GM12891 (cell line): ENCODE measurements around the gene INPPL1.
A peak's percentile ranks its signal among the peaks of the same experiment; 100 is the strongest.

ENCODE experiments used
- DNase-seq: peaks from one replicate; pipeline ENCODE4 v3.0.0; 2011; ENCODE audit warnings: low spot score; ENCODE audit not compliant: insufficient read length
- FAIRE-seq: peaks from 2 replicates; lab custom pipeline; 2011; peaks lifted over from hg19 to GRCh38; lab: Jason Lieb, UNC
- PAX5 ChIP-seq: IDR thresholded peaks from 2 replicates; pipeline ENCODE4 v1.6.1; 2011; ENCODE audit warnings: low read length, moderate library complexity, mild to moderate bottlenecking; ENCODE audit not compliant: insufficient read depth, severe bottlenecking
- POLR2A ChIP-seq: IDR thresholded peaks from 2 replicates; pipeline ENCODE4 v1.6.1; 2011; ENCODE audit warnings: low read depth, low read length, control low read depth
- POLR2AphosphoS5 ChIP-seq: IDR thresholded peaks from 2 replicates; pipeline ENCODE4 v1.6.1; 2011; ENCODE audit warnings: low read depth, low read length, control low read depth
- POU2F2 ChIP-seq: IDR thresholded peaks from 2 replicates; pipeline ENCODE4 v1.6.1; 2011; ENCODE audit warnings: low read depth, mild to moderate bottlenecking, control low read depth, low read length, moderate library complexity
- SPI1 ChIP-seq: IDR thresholded peaks from 2 replicates; pipeline ENCODE4 v1.6.1; 2011; ENCODE audit warnings: low read depth, low read length, control low read depth
- TAF1 ChIP-seq: IDR thresholded peaks from 2 replicates; pipeline ENCODE4 v1.6.1; 2011; ENCODE audit warnings: low read depth, low read length, control low read depth

The INPPL1 gene

GRCh38 chr11:72247584-72247983, 23.0 kb downstream of the INPPL1 start:
- TF ChIP-seq PAX5, result no peak
- no peak for TF ChIP-seq SPI1
- no peak for TF ChIP-seq POLR2AphosphoS5
- no peak for TF ChIP-seq POLR2A
- no peak for TF ChIP-seq TAF1
- no peak for TF ChIP-seq POU2F2
- FAIRE-seq, result no peak
- DNase-seq, result no peak

GRCh38 chr11:72249961-72250360, 25.4 kb downstream of the INPPL1 start:
- DNase-seq, result no peak
- no peak for FAIRE-seq
- TF ChIP-seq PAX5 (no peak), SPI1 (no peak), POLR2AphosphoS5 (no peak), TAF1 (no peak), POU2F2 (no peak), POLR2A (no peak)

DNA sequence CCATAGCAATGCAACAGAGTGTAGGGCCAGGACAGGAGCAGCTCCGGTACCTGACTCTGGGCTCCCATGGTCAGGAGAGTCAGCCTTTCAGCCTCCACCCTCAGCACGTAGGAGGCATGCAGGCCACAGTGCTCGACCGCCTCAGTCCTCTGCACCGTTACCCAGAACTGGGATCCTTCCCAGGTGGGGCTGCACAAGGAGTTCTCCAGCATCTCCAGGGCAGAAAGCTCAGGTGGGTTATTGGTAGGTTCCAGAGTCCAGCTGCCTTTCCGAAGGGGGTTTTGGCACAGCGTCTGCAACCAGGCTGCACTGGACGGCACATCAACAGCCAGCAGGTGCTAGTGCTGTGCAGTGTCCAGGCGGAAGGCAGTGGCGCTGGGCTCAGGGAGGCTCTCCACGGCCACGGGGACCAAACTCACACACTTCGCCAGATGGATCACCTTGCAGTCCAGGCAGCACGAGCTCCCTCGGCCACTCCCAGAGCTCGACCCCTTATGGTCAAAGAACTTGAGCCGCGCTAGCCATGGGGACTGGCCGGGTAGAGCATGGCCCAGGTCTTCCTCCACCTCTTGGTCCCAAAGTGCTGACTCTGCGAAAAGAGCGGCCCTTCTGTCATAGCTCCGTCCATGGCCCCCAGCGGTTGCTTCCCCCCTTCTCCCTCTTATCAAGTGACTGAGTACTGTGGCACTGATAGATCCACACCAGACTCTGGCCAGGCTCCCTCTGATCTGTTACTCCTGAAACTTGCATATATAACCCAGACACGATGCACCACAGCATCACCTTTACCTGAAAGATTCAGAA, 26.3 kb downstream of the INPPL1 start:
- TF ChIP-seq PAX5 (no peak), POU2F2 (no peak), SPI1 (no peak), TAF1 (no peak), POLR2AphosphoS5 (no peak), POLR2A (no peak)
- no peak for FAIRE-seq
- no peak for DNase-seq

DNA sequence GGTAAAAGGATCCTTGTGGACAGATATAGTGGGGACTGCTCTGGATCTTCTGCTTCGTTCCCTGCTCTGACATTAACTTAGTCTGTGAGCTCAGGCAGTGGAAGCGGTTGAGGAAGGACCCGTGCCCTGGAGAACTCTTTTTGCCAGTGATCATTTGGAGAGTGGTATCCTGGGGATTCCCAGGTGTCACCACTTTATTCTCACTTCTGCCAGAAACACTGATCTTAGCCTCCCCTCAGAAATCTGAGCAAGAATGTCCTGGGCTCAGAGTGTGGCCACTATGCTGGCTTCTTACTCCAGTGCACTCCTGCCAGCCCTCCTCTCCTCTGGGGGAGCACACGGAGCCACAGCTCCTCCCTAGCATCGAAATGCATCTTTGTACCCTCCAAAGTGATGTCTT, 27.0 kb downstream of the INPPL1 start:
- FAIRE-seq, result no peak
- no peak for DNase-seq
- TF ChIP-seq SPI1 (0 out of 2 replicates have a peak, but pooled peaks have one; percentile 22), PAX5 (no peak)

DNA sequence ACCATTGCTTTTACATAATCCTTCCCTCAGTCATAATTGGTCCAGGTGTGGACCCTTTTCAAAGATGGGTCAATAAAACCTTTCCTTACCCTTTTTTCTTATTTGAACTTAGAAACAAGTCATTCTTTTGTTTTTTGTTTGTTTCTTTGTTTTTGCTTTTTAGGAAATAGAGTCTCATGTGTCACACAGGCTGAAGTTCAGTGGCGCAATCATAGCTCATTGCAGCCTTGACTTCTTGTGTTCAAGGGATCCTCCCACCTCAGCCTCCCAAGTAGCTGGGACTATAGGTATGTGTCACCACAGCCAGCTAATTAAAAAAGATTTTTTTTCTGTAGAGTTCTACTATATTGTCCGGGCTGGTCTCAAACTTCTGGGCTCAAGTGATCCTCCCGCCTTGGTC, 28.8 kb downstream of the INPPL1 start:
- FAIRE-seq (no peak), DNase-seq (no peak)
- TF ChIP-seq POLR2A (no peak), POLR2AphosphoS5 (no peak), POU2F2 (no peak), PAX5 (no peak), SPI1 (no peak), TAF1 (no peak)

GRCh38 chr11:72254299-72254993, 29.9 kb downstream of the INPPL1 start:
- no peak for TF ChIP-seq SPI1
- no peak for TF ChIP-seq POLR2A
- no peak for TF ChIP-seq POLR2AphosphoS5
- no peak for TF ChIP-seq PAX5
- TF ChIP-seq POU2F2, result no peak
- TF ChIP-seq TAF1, result no peak
- DNase-seq, result no peak
- FAIRE-seq, result no peak

GRCh38 chr11:72257570-72257969, 33.0 kb downstream of the INPPL1 start:
- no peak for TF ChIP-seq POU2F2
- TF ChIP-seq SPI1, result no peak
- no peak for TF ChIP-seq PAX5
- no peak for TF ChIP-seq POLR2A
- TF ChIP-seq POLR2AphosphoS5, result no peak
- no peak for TF ChIP-seq TAF1
- FAIRE-seq (no peak), DNase-seq (no peak)

GRCh38 chr11:72259490-72259889, 34.9 kb downstream of the INPPL1 start:
- no peak for TF ChIP-seq POU2F2
- TF ChIP-seq SPI1, result no peak
- no peak for TF ChIP-seq POLR2A
- no peak for TF ChIP-seq TAF1
- no peak for TF ChIP-seq POLR2AphosphoS5
- TF ChIP-seq PAX5, result no peak
- FAIRE-seq (no peak), DNase-seq (no peak)

- DNase-seq (no peak), FAIRE-seq (no peak)
- TF ChIP-seq PAX5 (no peak), SPI1 (no peak), TAF1 (no peak), POU2F2 (no peak), POLR2A (no peak), POLR2AphosphoS5 (no peak)
Observed at GRCh38 chr11:72260574-72260973, 36.0 kb downstream of the INPPL1 start.
